Epithelial cell of proximal tubule (primary cell): ENCODE results near the gene CXorf51B. TPM values are rescaled to one million over a fixed set of nuclear protein-coding genes. Genes with fewer than 3 reads are reported as not detected.
"Not testable (repeated sequence)": the region's sequence is repeated elsewhere in the genome, so short reads cannot be mapped to it uniquely, and the experiment has no call there.

ENCODE experiments used
- DNase-seq: peaks from one replicate; pipeline ENCODE4 v3.0.0-alpha.2; 2011; ENCODE audit warnings: low read depth
- H3K4me3 ChIP-seq: 2 replicates; pipeline ENCODE4 v1.5.1; 2011; ENCODE audit warnings: low read depth, mild to moderate bottlenecking, low read length
- total RNA-seq: library from RNA; depleted of rRNA; stranded (reverse); fragments of >200 nt; gene quantifications from 2 replicates; pipeline ENCODE4 v1.2.3, GENCODE V29; 2015
- TF ChIP-seq, protein P1 (sequence below): conservative IDR thresholded peaks from 2 replicates; pipeline ENCODE4 v1.5.1; 2012; ENCODE audit warnings: low read depth, mild to moderate bottlenecking, low read length

CXorf51B gene
- not detected in 2 replicates for total RNA-seq

GRCh38 chrX:146809471-146809870, at the start of gene CXorf51B:
Gene CXorf51B (plus strand): TSS chrX:146809771. CDS start chrX:146809792, 21 bp downstream.
- H3K4me3 ChIP-seq, DNase-seq: not testable (repeated sequence)

GRCh38 chrX:146814644-146815043, 5.1 kb downstream of the CXorf51B start, which contains the start of gene CXorf51A:
Gene CXorf51A (minus strand): TSS chrX:146814744. CDS start chrX:146814723, 21 bp downstream.
- not testable (repeated sequence) for DNase-seq, H3K4me3 ChIP-seq

DNA sequence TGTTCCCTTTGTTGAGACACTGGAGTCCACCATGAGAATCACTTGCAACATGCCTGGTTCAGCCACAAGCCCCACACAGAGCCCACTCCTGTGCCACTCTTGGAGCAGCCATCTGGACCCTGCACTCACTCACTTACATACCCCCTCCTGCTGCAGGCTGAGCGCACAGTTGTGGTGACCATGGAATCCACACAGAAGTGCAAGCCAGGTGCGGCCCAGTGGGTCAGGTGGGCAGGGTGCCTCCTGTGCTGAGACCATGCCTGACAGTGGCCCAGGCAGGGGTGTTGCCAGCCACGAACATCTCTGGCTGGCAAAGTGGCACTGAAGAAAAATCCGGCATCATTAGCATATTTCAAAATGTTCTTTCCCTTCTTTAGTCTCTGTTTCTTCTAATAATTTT, 22.4 kb downstream of the CXorf51B start:
- DNase-seq = no peak
- TF ChIP-seq, protein P1, sequence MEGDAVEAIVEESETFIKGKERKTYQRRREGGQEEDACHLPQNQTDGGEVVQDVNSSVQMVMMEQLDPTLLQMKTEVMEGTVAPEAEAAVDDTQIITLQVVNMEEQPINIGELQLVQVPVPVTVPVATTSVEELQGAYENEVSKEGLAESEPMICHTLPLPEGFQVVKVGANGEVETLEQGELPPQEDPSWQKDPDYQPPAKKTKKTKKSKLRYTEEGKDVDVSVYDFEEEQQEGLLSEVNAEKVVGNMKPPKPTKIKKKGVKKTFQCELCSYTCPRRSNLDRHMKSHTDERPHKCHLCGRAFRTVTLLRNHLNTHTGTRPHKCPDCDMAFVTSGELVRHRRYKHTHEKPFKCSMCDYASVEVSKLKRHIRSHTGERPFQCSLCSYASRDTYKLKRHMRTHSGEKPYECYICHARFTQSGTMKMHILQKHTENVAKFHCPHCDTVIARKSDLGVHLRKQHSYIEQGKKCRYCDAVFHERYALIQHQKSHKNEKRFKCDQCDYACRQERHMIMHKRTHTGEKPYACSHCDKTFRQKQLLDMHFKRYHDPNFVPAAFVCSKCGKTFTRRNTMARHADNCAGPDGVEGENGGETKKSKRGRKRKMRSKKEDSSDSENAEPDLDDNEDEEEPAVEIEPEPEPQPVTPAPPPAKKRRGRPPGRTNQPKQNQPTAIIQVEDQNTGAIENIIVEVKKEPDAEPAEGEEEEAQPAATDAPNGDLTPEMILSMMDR = no peak
- no peak overlapping the region for H3K4me3 ChIP-seq

DNA sequence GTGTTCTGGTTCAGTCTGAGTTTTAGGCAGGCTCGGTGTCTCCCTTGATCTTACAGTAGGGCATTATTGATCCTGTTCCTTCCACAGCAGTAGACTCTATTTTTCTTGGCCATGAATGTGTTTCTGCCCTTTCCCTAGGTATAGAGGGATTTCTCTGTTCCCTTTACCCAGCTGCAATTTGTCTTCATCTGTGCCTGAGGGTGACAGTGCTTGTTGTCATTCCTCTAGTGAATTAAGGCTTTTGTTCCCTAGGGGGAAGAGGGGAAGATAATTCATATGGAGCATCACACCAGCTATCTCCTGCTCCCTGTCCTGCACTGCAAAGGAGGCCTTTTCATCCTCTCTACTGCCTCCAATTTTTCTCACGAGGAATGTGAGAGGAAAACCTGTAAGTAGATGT, 44.7 kb downstream of the CXorf51B start:
- no peak overlapping the region for H3K4me3 ChIP-seq
- TF ChIP-seq, protein P1 = no peak
- no peak for DNase-seq

Other genes starting within 250 kb of the CXorf51B start
- gene CXorf51A, start 5.0 kb downstream of the CXorf51B start, total RNA-seq = not detected in 2 replicates